ENCODE results near the gene ZNF607. TPM values are rescaled to one million over a fixed set of nuclear protein-coding genes. Genes with fewer than 3 reads are reported as not detected.
"Not testable (repeated sequence)": the region's sequence is repeated elsewhere in the genome, so short reads cannot be mapped to it uniquely, and the experiment has no call there.

The ZNF607 gene
- total and polyA plus RNA-seq, 2 donors (not counting 3 experiments of a cell fraction or from before 2014, with no cell fraction given), result 1.3 to 5.2 TPM

DNA sequence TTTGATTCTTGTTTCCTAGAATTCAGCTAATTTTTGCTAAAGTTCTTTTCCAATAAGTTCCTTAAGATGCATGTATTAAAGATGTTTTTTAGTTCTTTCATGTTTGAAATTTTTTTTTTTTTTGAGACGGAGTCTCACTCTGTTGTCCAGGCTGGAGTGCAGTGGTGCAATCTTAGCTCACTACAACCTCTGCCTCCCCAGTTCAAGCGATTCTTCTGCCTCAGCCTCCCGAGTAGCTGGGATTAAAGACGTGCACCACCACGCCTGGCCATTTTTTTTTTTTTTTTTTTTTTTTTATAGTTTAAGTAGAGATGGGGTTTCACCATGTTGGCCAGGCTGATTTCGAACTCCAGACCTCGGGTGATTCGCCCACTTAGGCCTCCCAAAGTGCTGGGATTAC lies 62.4 kb downstream of the ZNF607 start:
- H3K9ac ChIP-seq (replicated peaks; ENCODE audit: extremely low read depth, insufficient read depth, low read length); H3K27me3 ChIP-seq (ENCODE audit: control insufficient read depth in 2 of 2, insufficient read depth in 2 of 2, low read length in 2 of 2); BruUV-seq (replicated peaks); DNase-seq (ENCODE audit: low read depth, low spot score); H3K9me3 ChIP-seq (replicated peaks; ENCODE audit: control insufficient read depth, insufficient read depth, low read length); dilution Hi-C loops (cut with MboI; ENCODE audit: extremely low pct_ligation_motif_present, low sequenced_read_pairs); H2AFZ ChIP-seq (ENCODE audit: low read depth, low read length); H4K20me1 ChIP-seq (replicated peaks; ENCODE audit: control insufficient read depth, extremely low read depth, insufficient read depth, low read length); H3K4me3 ChIP-seq (replicated peaks in 1 of 3; ENCODE audit: insufficient read depth in 1 of 3, low read depth in 1 of 3, low read length in 3 of 3); CTCF ChIA-PET; H3K27ac ChIP-seq (ENCODE audit: insufficient read depth, low read depth, low read length); POLR2A ChIA-PET; H3K36me3 ChIP-seq (ENCODE audit: control insufficient read depth in 2 of 2, extremely low read depth in 1 of 2, insufficient read depth in 2 of 2, low read length in 2 of 2); H3K4me2 ChIP-seq (ENCODE audit: insufficient read depth, low read length); FAIRE-seq; H3K9me1 ChIP-seq (replicated peaks; ENCODE audit: control insufficient read depth, extremely low read depth, insufficient read depth, low read length): not testable (repeated sequence)
- intact Hi-C loops (cut with micrococcal nuclease), result loop anchor here (10.0 kb wide), 1 partner anchor 342 kb away; no protein-coding TSS in a partner anchor
- peaks cover 16% of the 10 kb centered on the region for H3K79me2 ChIP-seq (ENCODE audit: control insufficient read depth, insufficient read depth, low read length)
- peaks cover 14% of the 10 kb centered on the region for H3K4me1 ChIP-seq (ENCODE audit: control insufficient read depth, extremely low read depth, insufficient read depth, low read length)

DNA sequence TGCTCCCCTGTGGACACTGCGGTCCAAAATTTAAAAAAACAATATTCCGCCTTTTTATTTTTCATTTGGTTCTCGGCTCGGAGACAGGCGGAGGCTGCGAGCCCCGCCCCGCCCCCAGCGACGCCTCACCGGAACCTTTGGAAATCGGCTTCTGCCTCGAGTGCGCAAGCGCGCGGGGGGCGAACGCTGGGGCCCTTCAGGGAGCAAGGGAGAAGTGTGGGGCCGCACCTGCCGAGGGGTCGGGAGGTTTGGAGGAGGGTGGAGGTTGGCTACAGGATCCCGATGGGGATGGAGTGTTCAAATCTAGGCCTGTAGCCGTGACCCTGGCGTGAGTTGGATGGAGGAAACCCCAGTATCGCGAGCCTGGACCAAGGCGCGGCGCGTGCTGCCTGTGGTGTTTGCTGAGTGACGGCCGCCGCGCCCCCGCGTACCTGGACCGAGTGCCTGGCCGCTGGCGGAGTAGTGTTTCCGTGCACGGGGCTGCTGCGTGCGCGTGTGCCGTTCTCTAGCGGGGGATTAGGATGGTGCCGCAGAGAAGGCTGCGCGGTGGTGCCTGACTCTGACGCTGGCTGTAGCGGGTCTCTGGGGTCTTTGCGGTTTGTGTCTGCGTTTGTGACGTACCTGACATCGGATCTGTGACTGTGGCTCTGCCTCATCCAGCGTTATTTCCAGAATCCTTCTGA lies 63.7 kb downstream of the ZNF607 start:
- POLR2A ChIA-PET, result no interaction called here
- BruUV-seq (replicated peaks), result no TSS peak
- Histone ChIP-seq H3K4me2 (ENCODE audit: insufficient read depth, low read length) (peak overlapping the region; percentile 82), H3K27me3 (ENCODE audit: control insufficient read depth in 2 of 2, insufficient read depth in 2 of 2, low read length in 2 of 2) (no peaks in the 10 kb centered on the region), H3K9me1 (replicated peaks; ENCODE audit: control insufficient read depth, extremely low read depth, insufficient read depth, low read length) (no peaks in the 10 kb centered on the region), H3K4me1 (ENCODE audit: control insufficient read depth, extremely low read depth, insufficient read depth, low read length) (peaks cover 14% of the 10 kb centered on the region), H3K9me3 (replicated peaks; ENCODE audit: control insufficient read depth, insufficient read depth, low read length) (no peaks in the 10 kb centered on the region), H3K79me2 (ENCODE audit: control insufficient read depth, insufficient read depth, low read length) (peaks cover 18% of the 10 kb centered on the region), H3K27ac (ENCODE audit: insufficient read depth, low read depth, low read length) (peak overlapping the region; percentile 26), H3K36me3 (ENCODE audit: control insufficient read depth in 2 of 2, extremely low read depth in 1 of 2, insufficient read depth in 2 of 2, low read length in 2 of 2) (no peaks in the 10 kb centered on the region), H2AFZ (ENCODE audit: low read depth, low read length) (peak overlapping the region; percentile 88), H3K9ac (replicated peaks; ENCODE audit: extremely low read depth, insufficient read depth, low read length) (peak overlapping the region; percentile 74), H3K4me3 (replicated peaks in 1 of 3; ENCODE audit: insufficient read depth in 1 of 3, low read depth in 1 of 3, low read length in 3 of 3) (peak overlapping the region; percentile 65 to 92 (median 91)), H4K20me1 (replicated peaks; ENCODE audit: control insufficient read depth, extremely low read depth, insufficient read depth, low read length) (no peaks in the 10 kb centered on the region)
- intact Hi-C loops (cut with micrococcal nuclease) (loop anchor here (1.0 to 10.0 kb wide), 4 partner anchors 62 to 341 kb away; partner anchors contain the start of genes ZNF540, ZNF569, ZNF571 and ZNF607), dilution Hi-C loops (cut with MboI; ENCODE audit: extremely low pct_ligation_motif_present, low sequenced_read_pairs) (no loop called here)
- DNase-seq (ENCODE audit: low read depth, low spot score) (peak; percentile 88), FAIRE-seq (peak; percentile 56)
- TF ChIP-seq MYC (IDR thresholded peaks at IDR 0.05; ENCODE audit: low read depth, low read length) (no peak), JUN (IDR thresholded peaks at IDR 0.05; ENCODE audit: borderline replicate concordance, insufficient read depth, insufficient read length, low read depth) (no peak), POLR2A (IDR thresholded peaks at IDR 0.05; ENCODE audit: low read depth, low read length) (peak; percentile 18), EZH2 (IDR thresholded peaks at IDR 0.05; ENCODE audit: borderline replicate concordance, low read depth, low read length, severe bottlenecking) (no peak)
- TF ChIP-seq, protein P1, sequence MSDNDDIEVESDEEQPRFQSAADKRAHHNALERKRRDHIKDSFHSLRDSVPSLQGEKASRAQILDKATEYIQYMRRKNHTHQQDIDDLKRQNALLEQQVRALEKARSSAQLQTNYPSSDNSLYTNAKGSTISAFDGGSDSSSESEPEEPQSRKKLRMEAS (IDR thresholded peaks at IDR 0.05; ENCODE audit: insufficient read depth, insufficient read length), result peak; percentile 16
- CTCF ChIA-PET, result no interaction called here
